ENCODE measurements around the gene SNRPD3.
"Not testable (repeated sequence)": the region's sequence is repeated elsewhere in the genome, so short reads cannot be mapped to it uniquely, and the experiment has no call there.

SNRPD3 gene

DNA sequence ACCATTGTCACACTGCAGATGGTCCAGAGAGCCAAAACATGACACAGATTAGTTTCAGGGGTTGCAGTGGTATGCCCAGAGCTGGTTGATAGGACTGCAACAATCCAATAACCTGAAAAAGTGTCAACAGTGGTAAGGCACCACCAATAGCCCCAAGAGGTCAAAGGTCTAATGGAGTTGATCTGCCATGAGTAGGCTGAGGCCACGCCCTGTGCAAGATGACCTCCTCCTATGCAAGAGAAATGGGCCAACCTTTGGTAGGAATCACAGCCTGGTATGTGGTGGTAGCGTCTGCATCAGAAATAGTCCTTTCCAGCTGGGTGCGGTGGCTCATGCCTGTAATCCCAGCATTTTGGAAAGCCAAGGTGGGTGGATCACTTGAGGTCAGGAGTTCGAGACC lies 20.5 kb upstream of the SNRPD3 start:
- no peak for DNase-seq (ENCODE audit: low read depth)

- DNase-seq (ENCODE audit: low read depth): no peak
Measured at GRCh38 chr22:24536089-24536488, 19.7 kb upstream of the SNRPD3 start.

- no peak for DNase-seq (ENCODE audit: low read depth)
Measured at GRCh38 chr22:24540470-24540869, 15.3 kb upstream of the SNRPD3 start.

GRCh38 chr22:24541681-24542515 lies 13.9 kb upstream of the SNRPD3 start:
- no peak for DNase-seq (ENCODE audit: low read depth)

- no peak for DNase-seq (ENCODE audit: low read depth)
Measured at GRCh38 chr22:24542641-24543040, 13.2 kb upstream of the SNRPD3 start.

DNA sequence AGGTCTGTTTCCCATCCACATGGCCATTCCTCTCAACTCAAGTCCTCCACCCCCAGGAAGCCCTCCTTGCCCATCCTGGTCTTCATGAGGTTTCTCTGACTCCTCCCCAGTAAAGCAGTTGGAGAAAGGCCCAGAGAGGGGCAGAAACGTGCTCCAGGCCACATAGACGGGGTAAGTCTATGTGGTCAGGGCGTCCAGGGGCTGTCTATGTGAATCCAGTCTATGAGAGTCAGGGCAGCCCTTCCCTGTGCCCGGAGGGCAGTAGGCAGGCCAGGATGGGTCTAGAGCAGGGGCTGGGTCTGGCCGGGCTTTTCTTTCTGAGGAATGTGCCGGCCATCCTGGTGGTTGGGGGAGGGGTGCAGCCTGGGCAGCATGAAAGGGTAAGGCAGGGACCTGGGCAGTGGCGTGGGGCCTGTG lies 12.6 kb upstream of the SNRPD3 start:
- no peak for DNase-seq (ENCODE audit: low read depth)

DNA sequence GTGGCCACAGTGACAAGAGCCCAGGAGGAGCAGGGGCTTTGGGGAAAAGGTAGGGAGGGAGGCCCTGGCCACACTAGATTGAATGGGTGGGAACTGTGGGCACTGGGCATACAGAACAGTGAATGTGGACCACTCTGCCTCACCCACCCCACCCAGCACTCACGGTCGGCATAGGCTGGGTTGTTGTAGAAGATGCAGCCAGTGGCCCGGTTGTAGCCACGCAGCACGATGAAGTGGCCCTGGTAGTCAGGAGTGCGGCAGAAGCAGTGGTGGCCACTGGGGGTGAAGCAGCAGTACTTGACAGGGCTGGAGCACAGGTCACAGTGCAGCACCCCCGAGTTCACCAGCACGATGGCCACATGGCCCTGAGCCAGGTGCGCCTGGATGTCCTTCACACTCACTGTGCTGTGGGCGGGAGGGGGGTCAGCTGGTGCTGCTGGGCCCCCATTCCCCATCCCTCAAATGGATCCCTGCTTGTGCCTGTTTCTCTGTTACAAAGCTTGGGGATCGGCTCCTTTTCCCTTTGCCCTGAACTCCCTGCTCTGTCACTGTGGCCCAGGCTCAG lies 12.0 kb upstream of the SNRPD3 start:
- no peak for DNase-seq (ENCODE audit: low read depth)

DNA sequence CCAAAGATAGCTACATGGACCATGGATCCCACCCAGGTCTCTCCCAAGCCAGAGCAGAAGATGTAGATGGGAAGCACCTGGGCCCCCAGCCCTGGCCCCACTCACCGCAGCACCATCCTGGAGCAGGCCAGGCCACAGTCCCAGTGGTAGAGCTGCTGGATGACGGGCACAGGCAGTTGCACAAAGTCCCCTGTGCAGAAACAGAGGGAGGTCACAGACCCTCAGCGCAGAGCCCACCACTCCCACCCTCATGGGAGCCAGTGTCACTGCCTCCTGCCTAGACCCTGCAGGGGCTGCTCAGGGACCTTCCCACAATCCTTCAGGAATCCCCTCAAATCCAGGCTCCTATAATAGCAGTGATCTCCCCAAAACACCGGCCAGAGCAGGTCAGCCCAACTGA lies 7.0 kb upstream of the SNRPD3 start:
- DNase-seq (ENCODE audit: low read depth): no peak

- DNase-seq (ENCODE audit: low read depth): no peak
Measured at GRCh38 chr22:24550028-24550901, 5.5 kb upstream of the SNRPD3 start.

DNA sequence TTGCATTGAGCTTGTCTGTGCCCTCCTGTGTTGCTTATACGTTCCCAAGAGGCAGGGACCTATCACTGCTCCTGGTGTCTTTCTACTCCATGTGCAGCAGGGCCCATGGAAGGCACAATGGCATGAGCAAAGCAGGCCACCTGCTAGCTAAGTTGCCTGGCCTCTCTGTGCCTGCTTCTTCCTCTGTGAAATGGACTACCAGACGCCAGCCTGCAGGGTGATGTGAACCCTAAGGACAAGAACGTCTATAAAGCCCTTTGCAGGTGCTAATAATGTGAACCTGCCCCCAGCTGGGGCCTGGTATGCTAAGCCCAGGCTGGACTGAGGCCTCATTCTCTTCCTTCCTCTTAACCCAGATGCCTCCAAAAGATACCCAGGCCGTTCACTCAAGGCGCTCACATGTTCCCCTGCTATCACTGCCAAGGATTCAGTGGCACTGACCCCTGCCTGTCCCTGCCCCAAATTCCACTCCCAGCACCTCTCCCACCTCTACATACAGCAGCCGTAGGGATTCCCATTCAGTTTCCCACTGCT lies 4.8 kb upstream of the SNRPD3 start:
- no peak for DNase-seq (ENCODE audit: low read depth)

- DNase-seq (ENCODE audit: low read depth): not testable (repeated sequence)
Measured at GRCh38 chr22:24552503-24553286, 3.1 kb upstream of the SNRPD3 start.

DNA sequence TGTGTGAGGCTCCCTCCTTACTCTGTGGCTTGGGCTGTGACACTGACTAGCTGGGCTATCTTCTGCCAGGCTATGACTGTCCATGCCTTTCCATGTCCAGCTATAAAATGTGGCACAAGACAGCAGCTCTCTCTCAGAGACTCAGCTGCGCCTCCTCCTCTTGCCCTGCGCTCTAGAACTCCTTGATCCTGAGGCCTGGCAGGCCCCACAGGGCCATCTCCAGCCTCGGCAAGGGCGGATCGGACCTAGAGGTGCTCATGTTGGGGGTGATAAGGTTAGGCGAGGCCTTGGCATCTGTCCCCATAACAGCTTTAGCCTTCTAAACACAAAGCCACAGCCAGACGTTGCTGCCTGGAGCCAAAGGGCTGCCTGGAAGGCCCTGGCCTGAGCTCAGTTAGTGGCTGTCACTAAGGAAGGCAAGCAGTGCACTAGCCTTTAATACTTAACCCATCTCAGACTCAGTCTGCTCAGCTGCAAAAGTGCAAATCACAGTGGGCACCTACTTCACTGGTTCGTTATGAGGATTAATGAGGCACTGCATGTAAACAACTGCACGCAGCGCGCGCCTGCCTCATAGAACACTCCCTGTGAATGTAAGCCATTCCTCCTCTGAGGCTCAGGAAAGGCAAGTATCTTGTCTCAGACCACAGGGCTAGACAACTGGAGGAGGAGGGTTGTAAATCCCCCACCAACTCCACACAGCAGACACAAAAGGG lies 2.0 kb upstream of the SNRPD3 start:
- no peak for DNase-seq (ENCODE audit: low read depth)

- peak; percentile 4 for DNase-seq (ENCODE audit: low read depth)
Measured at GRCh38 chr22:24554313-24555164, 1.3 kb upstream of the SNRPD3 start, which contains the start of gene GUCD1. Gene GUCD1 (minus strand): TSS chr22:24555138. CDS start chr22:24554991, 147 bp downstream.

GRCh38 chr22:24559471-24559870 lies 3.7 kb downstream of the SNRPD3 start:
- DNase-seq (ENCODE audit: low read depth): no peak

- no peak for DNase-seq (ENCODE audit: low read depth)
Measured at GRCh38 chr22:24563246-24563645, 7.4 kb downstream of the SNRPD3 start.

GRCh38 chr22:24564376-24565058 lies 8.7 kb downstream of the SNRPD3 start:
- DNase-seq (ENCODE audit: low read depth): no peak

DNA sequence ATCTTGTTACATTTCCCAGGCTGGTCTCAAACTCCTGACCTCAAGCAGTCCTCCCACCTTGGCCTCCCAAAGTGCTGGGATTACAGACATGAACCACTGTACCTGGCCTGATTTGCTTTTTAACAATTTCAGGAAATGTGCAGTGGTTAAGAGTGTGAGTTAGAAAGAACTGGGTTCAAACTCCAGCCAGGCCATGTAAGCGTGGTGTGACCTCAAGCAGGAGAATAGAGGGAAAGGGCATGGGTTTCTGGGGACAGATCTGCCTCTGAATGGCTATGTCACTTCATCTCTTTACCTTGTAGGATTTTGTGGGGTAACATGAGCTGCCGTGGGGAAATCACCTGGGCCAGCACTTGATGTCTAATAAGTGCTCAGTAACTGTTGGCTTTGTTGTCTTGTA lies 9.3 kb downstream of the SNRPD3 start:
- DNase-seq (ENCODE audit: low read depth): no peak

DNA sequence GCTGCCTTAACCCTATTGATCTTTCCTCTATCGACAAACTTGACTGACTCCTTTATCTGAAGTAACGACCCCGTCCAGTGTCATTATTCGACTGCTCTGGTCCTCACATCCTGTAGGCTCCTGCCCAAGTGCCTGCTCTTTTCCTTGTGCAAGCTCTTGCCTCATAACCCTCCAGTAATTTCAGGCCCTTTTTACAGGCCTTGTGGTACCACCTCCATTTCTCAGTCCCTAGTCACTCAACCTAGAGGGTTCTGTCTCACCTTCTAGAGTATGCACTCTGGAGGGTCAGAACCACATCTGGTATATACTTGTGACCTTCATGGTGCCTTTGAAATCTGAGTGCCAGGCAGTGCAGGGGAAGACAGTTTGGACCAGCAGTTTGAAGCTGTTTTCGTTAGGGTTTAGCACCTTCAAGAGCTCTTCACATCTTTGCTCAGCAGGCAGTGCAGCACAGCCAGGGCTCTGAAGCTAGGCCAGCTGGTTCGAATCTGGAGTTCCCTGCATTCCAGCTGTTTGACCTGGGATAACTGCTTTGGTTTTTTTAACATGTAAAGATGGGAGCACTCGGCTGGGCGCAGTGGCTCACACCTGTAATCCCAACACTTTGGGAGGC lies 11.2 kb downstream of the SNRPD3 start:
- DNase-seq (ENCODE audit: low read depth): no peak

GRCh38 chr22:24567668-24568067 lies 11.9 kb downstream of the SNRPD3 start:
- DNase-seq (ENCODE audit: low read depth): no peak

Measured in activated gamma-delta T cell treated with anti-CD3 and anti-CD28 coated beads, Interleukin-2, amount 50 U/mL, for 16 hours (primary cell).